HG02840 (cell line): ENCODE measurements around the gene PARD3B.
"Not testable (repeated sequence)": the region's sequence is repeated elsewhere in the genome, so short reads cannot be mapped to it uniquely, and the experiment has no call there.

ENCODE experiments used
- ATAC-seq: cut with Tn5 transposase; IDR thresholded peaks from one replicate; pipeline ENCODE4 v1.9.1; 2021; ENCODE audit warnings: mild to moderate bottlenecking, moderate library complexity, moderate number of reproducible peaks; ENCODE audit not compliant: unreplicated experiment, low FRiP score

Gene PARD3B

DNA sequence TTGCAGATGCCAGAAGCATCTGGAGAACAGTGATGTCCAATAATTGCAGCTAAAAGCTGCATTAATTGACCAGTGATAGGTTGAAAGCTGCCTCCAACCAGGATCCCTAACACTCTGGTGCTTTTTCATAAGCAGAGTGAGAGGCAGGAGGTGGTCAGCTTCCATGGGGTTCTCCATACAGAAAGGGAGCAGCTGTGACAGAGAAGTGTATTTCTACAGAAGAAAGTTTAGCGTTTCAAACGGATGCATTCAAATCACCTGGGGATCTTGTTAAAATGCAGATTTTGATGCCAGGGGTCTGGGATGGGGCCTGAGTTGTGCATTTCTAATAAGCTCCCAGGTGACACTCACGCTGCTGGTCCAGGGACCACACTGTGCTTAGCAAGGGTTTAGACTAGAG is 920.5 kb downstream of the PARD3B start:
- ATAC-seq = no peak

DNA sequence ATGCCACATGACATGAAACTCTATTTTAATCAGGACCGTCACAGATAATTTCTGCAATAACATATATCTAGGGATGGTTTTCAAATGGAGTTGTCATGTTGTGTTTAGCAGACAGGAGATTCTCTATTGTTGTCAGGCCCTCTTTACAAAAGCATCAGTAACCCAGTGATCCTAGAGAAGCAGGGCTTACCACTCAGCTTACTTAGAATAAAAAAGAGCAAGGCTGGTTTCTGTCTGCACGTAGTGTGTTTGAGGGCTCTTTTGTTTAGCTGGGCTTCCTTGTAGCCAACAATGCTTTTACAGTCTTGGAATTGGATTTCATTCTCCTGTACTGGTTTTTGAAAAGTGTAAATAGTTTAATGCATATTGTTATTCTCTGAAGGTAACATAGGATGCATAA is 926.5 kb downstream of the PARD3B start:
- no peak for ATAC-seq

DNA sequence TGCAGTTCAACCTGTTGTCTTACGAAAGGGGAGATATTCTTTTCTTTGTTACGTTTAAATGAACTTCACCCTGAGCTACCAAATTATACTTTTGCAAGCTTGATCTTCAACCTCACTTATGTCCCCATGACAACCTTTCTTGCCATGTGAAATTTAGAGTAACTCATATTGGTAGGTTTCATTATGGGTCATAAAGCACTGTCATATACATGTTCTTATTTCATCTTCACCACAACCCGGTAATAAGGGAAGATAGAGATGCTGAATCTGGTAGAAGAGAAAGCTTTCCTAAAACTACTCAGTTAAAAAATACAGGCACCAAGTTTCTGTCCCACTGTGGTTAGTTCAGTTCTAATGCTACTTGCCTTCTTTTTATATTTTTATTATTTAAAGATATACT is 928.5 kb downstream of the PARD3B start:
- no peak for ATAC-seq

GRCh38 chr2:205474741-205475415 is 929.6 kb downstream of the PARD3B start:
- ATAC-seq = no peak

- ATAC-seq = no peak
These were observed 930.1 kb downstream of the PARD3B start for GRCh38 chr2:205475416-205475768.

- no peak for ATAC-seq
These were observed 931.9 kb downstream of the PARD3B start for GRCh38 chr2:205477016-205477705.

GRCh38 chr2:205481861-205482260 is 936.6 kb downstream of the PARD3B start:
- no peak for ATAC-seq

DNA sequence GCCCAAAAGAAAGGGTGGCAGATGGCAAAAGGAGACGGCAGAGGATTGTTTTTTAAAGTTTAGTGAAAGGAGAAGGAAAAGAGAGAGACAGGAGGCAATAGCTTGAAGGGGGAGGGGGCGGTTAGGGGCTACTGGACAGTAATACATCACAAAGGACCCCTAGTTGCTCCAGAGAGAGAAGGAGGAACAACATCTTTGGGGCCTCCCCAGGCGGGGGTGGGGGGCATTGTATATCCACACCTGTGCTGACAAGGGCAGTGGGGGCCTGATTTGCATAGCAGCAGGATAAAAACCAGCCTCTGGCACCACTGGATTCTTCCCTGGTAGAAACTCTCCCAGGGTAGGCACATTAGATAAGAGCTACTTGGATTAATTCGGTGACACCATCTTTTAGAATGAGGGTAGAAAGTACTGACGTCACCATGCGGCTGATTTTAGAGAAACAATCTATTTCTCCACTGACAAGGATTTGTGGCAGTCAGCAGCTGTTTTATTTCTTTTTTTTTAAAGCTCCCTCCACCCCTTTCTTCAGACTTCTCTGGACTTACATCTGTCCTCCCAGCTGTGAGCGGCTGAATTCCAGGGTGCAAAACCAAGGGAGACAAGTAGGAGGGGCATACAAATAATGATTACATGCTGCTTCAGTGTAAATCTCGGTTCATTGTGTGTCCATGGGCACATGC is 937.3 kb downstream of the PARD3B start:
- no peak for ATAC-seq

DNA sequence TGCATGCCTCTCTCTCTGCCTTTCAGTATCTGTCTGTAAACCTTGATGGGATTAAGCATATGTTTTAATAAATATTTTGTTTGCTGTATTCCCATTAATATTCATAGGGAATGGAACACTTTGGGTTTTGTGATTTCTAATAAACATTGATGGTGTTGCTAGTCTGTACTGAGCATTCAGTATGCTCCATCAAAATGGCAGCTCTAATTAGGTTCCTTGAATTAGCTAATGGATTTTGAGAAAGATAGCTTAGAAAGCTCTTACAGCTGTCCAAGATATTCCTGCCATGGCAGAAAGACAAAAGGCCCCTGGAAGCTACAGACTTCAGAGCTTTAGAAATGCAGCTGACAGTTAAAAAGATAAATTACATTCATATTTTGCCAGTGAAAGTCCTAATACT is 937.8 kb downstream of the PARD3B start:
- no peak for ATAC-seq

GRCh38 chr2:205484215-205484614 is 938.9 kb downstream of the PARD3B start:
- ATAC-seq = no peak

GRCh38 chr2:205484764-205485163 is 939.5 kb downstream of the PARD3B start:
- no peak for ATAC-seq

DNA sequence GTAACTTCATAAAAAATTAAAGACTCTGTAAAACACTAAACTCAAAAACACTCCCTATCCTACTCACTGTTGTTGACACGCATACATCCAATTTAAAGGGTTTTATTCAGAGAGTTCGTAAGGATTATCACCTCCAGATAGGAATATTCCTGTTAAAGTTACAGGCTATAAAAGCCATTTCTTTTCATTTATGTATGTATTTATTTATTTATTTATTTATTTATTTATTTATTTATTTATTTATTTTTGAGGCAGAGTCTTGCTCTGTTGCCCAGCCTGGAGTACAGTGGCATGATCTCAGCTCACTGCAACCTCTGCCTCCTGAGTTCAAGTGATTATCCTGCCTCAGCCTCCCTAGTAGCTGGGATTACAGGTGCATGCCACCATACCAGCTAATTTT is 948.3 kb downstream of the PARD3B start:
- not testable (repeated sequence) for ATAC-seq

- no peak for ATAC-seq
These were observed 949.4 kb downstream of the PARD3B start for GRCh38 chr2:205494537-205495235.

GRCh38 chr2:205495819-205496218 is 950.5 kb downstream of the PARD3B start:
- ATAC-seq = no peak

DNA sequence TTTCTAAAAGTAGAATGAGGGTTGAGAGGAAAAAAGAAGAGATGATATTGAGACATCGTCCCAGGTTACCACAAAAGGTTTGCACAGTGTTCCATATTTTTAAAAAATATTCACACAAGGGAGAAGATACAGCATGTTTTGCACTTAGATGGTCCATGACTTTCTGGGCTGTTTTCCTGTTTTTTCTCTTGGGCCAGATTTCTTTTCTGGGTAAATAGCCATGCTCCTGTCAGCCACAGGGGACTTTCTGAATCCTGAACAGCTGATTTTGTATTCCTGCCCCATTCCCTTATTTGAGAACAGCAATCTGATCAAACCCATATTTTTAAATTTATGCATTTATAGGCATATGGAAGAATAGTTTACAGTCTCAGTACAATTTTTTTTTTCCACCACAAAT is 951.1 kb downstream of the PARD3B start:
- ATAC-seq = no peak

DNA sequence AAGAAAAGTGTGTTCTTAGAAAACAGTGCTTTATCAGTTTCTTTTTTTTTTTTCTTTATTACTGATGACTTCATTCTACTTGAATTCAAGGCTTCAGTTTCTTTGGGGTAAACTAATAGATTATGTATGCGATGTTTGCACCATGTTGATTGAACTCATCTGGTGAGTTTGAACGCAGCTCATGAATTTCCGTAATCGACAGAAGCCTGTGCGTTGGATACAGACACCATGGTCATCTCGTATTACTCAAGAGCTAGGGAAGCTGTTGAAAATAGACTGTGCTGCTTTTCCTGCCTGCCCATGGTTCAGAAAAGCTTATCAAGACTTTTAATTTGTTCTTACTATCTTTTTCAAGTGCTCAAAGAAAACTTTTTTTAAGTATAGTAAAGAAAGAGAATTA is 951.5 kb downstream of the PARD3B start:
- no peak for ATAC-seq

- no peak for ATAC-seq
These were observed 953.7 kb downstream of the PARD3B start for GRCh38 chr2:205499006-205499405.

DNA sequence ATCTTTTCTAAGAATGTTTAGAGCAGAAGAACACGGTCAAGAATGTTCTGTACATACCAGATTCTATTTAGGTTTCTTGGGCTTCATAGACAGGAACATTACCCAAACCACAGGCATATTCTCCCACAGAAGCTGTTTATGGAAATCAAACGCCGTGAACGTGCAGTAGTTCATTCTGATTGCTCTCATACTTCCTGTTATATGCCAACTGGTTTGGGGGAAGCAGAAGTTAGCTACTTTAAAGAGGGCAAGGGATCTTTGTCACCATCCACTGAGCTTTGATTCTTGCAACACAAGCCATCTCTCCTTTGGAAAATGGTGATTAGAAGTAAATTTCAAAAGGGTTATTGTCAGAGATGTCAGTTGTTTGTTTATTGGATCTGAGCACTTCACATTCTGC is 954.8 kb downstream of the PARD3B start:
- ATAC-seq = no peak

DNA sequence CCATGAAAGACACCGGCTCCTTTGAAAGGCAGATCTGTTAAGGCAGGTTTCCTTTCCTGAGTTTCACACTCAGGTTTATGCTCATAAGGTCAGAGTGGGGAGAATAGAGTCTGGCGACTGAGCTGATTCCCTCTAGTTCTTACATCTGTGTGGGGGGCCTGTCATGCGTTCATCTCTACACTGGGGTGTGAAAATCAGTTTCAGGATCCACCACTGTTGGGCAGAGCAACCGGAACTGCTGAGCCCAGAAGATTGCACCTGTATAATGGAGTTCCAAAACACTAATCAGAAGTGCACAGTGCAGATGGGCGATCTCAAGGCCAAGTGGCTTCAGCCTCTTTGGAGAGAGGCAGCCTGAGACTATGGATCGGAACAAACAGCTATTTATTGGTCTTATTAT is 955.7 kb downstream of the PARD3B start:
- no peak for ATAC-seq

- no peak for ATAC-seq
These were observed 956.6 kb downstream of the PARD3B start for GRCh38 chr2:205501826-205502225.

DNA sequence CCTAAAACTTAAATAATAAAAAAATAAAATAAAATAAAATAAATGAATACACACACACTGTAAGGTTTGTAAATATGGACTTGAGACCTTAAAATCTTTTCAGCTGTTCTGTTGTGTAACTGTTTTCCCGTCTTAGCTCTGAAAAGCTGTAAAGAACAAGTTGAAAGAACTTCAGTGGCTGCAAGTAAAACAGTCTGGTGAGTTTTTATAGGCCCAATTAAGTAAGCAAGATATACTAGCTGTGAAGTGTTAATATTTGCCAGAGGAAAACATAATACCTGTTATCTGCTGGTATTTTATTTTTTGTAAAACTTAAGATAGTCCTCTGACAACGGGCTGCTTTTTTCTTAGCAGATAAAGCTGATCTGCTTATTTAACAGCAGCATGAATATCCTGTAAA is 960.1 kb downstream of the PARD3B start:
- ATAC-seq = no peak
